HG03565 (cell line): Measurements from ENCODE around the gene CRTC1.

ENCODE experiments used
- ATAC-seq: cut with Tn5 transposase; IDR thresholded peaks from one replicate; pipeline ENCODE4 v1.9.1; 2021; ENCODE audit warnings: mild to moderate bottlenecking, moderate library complexity; ENCODE audit not compliant: unreplicated experiment

Gene CRTC1

DNA sequence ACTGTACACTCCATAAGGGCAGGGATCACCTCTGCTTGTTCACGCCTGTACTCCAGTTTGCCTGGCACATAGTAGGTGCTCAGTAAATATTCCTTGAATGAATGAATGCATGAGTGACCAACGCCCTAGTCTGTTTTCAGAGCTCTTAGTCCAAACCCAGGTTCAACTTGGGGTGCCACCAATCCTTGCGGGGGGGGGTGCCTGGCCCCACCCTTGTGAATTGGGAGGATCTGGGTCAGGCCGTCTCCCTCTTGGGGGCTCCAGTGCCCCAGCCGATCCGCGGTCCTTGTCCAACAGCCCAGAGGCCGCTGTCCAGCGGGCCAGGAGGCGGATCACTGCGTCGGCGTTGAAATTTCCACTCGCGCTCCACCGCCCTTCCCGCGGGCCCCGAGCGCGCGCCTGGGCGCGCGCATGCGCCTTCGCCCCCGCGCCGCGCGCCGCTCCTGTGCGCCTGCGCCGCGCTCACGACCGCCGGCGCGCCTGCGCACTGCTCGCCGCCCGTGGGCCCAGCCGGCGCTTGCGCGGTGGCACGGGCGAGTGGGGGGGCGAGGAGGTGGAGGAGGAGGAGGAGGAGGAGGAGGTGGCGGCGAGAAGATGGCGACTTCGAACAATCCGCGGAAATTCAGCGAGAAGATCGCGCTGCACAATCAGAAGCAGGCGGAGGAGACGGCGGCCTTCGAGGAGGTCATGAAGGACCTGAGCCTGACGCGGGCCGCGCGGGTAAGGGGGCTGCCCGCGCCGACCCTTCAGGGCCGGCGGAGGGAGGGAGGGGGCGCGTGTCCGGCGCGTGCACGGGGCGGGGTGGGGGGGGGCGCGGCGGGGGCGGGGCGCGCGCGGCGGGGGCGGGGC, at the start of gene CRTC1:
Gene CRTC1, plus strand, starts transcription at position 572 of the 849 bp plus-strand sequence. Its CDS starts 23 bp downstream, at position 595.
- peak; percentile 66 for ATAC-seq

GRCh38 chr19:18634612-18635297, 48.7 kb upstream of the CRTC1 start:
- ATAC-seq, result no peak

DNA sequence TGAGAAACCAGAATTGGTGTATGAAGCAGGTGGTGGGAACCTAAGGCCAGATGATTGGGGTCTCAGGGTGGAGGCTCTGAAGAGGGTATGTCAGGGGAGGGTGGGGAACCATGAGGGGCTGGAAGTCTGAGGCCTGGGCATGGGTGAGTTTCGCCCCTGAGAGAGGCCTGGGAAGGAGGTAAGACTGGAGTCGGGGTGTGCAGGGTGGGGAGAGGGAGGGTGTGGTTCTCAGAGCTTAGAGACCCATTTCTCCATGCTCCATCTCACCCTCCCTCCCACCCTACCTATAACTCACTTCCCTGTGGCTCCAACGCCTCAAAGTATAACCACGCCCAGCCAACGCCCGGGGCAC, 47.7 kb upstream of the CRTC1 start:
- ATAC-seq, result no peak

- peak; percentile 74 for ATAC-seq
These were observed 47.1 kb upstream of the CRTC1 start for GRCh38 chr19:18636183-18636968.

- no peak for ATAC-seq
These were observed 46.4 kb upstream of the CRTC1 start, which contains the start of gene KLHL26 for GRCh38 chr19:18636969-18637629. Gene KLHL26 (plus strand): TSS chr19:18637028. CDS start chr19:18637055, 27 bp downstream.

DNA sequence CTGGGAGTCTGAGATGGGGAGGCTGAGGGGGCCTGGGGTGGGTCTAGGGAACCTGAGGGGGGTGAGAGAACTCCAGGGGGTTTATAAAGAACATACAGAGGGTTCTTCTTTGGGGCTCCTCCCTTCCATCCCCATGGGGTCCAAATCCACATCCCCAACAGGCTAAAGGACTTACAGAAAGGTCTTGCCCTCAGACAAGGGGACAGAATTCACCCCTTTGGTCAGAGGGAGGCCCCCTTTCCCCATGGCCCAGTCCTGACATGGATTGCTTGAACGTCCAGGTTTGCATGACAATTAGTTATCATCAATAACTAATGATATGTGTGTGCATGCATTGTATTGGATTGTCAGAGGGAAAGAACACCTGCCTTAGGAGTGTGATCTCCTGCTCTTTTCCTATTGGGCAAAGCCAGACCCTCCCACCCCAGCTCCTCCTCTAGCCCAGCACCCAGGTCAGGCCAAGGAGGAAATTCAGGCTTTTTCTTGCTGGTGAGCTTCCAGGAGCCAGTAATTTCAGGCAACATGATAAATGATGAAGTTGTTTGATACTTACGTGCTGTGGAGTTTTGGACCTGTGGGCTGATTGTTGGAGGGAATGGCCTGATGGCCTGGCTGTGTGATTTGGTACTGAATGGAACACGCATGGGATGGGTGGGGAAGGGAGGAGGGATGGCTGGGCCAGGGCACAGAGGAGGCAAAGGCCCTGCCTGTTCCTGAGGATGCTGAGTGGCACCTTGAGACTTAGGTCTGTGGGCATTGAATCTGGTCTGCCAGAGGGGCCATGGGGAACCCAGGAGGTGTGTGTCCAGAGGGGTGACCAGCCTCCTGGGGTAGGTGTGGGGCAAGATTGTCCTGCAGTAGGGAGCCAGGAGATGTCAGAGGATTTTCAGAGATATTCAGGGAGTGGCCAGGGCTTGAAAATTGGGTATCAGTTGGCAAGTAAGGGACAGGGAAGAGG, 45.5 kb upstream of the CRTC1 start:
- no peak for ATAC-seq

DNA sequence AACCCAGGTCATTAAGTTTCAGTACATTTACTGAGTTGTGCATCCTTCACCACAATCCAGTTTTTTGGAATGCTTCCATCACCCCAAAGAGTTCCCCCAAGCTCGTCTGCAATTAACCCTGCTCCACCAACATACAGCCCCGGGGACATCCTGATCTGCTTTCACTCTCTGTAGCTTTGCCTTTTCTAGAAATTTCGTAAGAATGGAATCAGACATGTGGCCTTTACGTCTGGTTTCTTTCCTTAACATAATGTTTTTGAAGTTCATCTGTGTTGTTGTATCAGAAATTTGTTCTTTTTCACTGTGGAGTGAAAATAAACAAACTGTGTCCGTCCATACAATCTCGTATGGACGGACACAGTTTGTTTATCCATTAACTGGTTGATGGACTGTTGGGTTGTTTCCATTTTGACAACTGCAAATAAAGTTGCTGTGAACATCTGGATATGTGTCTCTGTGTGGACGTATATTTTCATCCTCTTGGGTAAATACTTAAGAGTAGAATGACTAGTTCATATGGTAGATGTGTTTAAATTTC, 43.7 kb upstream of the CRTC1 start:
- ATAC-seq, result no peak

- ATAC-seq, result no peak
These were observed 39.1 kb upstream of the CRTC1 start for GRCh38 chr19:18644196-18645034.

DNA sequence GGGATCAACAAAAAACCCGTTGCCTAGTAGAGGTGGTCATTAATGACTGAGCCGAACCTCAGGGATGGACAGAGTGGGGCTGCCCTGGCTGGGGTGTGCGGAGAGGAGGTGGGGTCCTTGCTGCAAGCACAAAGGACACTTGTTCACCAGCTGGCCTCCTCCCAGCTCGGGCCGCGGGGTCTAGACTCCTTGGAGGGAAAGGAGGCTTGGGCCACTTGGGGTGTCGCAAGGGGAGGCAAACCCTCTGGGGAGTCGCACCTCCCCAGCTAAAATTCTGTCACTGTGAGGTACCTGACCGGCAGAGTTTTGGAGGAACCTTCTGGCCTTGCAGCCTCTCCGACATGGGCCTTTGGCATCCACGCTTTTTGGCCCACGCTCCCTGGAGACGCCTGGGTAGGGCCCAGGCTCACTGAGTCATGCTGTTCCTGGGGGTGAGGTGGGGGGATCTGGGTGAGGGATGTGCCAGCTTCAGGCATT, 38.4 kb upstream of the CRTC1 start:
- ATAC-seq, result no peak

- ATAC-seq, result no peak
These were observed 36.7 kb upstream of the CRTC1 start for GRCh38 chr19:18646535-18647370.

- no peak for ATAC-seq
These were observed 36.1 kb upstream of the CRTC1 start for GRCh38 chr19:18647371-18647767.

DNA sequence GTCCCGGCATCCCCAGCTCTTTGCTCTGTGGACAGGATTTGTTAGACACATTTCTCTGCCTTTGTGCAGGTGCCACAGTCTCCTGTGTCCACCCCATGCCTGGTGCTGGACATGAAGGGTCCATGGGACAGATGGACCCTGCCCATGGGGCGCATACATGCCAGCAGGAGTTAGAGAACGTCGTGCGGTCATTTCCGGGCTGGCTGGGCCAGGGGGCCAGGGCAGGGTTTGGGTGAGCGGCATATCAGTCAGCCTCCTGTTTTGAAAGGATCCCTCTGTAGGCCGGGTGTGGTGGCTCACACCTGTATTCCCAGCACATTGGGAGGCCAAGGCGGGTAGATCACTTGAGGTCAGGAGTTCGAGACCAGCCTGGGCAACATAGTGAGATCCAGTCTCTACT, 35.7 kb upstream of the CRTC1 start:
- ATAC-seq, result no peak

DNA sequence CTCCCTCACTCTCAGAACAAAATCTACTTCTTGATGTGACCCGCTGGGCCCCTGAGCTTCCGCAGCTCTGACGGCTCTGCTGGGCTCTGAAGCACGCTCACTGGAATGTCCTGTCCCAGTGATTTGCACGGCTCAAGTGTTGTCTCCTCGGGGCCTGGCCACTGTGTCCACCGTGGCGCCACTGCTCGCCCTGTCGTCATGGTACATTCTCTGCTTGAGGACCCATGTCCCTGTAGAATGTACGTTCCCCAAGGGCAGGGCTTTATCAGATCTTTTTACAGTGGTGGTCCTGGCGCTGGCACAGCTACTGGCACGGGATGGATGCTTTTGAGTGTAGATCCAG, 34.5 kb upstream of the CRTC1 start:
- no peak for ATAC-seq

DNA sequence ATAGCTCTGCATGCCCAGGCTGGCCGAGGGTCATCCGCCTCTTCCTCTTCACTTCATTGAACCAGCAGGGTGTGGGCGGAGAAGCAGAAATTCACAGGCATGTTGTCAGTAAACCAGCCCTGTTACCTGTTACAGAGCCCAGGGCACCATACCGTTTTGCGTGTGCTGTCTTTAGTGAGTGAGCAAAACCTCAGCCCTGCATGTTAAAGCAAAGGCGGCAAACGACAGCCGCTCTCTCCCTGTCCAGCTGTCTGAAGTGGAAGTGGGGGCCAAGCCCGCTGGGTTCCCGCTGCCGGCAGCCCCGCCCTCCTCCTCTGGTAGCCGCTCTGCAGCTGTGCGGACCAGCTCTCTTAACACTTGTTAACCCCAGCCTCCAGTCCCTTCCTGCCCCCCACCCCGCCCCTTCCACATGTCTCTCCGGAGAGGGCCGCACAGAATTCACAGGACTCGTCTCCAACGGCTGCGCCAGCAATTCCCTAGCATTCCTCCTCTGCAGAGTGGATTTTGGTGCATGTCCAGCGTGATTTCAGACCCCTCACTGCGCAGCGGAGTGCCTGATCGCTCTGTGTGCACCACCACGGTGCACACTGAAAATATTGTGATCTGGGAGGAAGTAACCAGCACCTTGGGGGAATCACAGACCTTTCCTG, 34.0 kb upstream of the CRTC1 start:
- ATAC-seq, result no peak

DNA sequence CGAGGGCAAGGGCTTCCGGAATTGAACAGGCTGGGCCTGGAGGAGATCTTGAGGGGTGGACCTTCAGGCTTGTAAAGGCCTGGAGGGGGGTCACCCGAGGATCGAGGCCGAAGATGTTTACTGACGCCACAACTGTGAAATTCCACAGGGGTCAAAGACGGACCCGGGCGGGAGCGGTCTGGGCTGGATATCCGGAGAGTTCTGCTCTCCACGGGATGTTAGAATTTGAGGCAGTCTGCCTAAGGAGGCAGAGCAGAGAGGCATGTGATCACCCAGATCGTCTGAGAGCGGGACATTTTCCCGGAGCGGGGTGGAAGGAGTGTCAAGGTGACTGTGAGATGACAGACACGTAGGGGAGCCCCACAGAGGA, 33.5 kb upstream of the CRTC1 start:
- no peak for ATAC-seq

- ATAC-seq, result no peak
These were observed 32.9 kb upstream of the CRTC1 start for GRCh38 chr19:18650468-18651041.

DNA sequence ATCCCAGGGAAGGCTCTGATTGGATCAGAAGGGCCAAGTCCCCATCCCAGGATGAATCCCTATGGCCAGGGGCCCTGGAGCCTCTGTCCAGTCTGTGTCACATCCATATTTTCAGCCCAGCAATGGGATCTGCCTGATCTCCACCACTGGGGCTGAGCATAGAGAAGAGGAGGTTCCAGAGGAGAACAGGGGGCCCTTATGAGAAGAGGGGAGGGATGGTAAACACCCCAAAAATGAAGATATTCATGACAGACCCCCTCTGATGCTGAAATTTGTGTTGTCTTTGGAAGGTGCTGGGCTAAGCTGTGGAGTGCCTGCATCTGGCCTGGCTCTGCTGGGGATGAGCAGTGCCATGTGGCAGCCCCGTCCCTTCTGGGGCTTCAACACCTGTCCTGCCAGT, 32.2 kb upstream of the CRTC1 start:
- no peak for ATAC-seq
